Measurements from ENCODE around the gene PRKACG.
"Not testable (repeated sequence)": the region's sequence is repeated elsewhere in the genome, so short reads cannot be mapped to it uniquely, and the experiment has no call there.

PRKACG gene

DNA sequence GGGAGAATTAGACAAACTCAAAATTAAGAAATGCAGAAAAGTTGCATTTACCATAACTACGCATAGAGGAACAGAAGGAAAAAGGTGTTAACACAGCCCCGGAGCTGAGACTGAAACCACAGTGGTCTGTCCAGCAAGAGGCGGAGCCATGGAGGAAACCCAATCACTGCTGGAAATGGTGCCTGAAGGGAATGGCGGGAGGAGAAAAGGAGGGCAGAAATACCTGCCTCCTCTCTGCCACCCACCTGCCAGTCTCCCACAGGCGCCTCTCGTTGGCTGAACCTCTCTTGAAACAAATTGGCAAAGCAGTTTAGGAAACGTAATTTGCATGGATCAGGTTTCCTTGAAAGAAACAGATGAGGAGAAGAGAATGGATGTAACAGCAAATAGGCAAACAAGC, 9.7 kb upstream of the PRKACG start:
- no peak for DNase-seq (ENCODE audit: low read depth)

DNA sequence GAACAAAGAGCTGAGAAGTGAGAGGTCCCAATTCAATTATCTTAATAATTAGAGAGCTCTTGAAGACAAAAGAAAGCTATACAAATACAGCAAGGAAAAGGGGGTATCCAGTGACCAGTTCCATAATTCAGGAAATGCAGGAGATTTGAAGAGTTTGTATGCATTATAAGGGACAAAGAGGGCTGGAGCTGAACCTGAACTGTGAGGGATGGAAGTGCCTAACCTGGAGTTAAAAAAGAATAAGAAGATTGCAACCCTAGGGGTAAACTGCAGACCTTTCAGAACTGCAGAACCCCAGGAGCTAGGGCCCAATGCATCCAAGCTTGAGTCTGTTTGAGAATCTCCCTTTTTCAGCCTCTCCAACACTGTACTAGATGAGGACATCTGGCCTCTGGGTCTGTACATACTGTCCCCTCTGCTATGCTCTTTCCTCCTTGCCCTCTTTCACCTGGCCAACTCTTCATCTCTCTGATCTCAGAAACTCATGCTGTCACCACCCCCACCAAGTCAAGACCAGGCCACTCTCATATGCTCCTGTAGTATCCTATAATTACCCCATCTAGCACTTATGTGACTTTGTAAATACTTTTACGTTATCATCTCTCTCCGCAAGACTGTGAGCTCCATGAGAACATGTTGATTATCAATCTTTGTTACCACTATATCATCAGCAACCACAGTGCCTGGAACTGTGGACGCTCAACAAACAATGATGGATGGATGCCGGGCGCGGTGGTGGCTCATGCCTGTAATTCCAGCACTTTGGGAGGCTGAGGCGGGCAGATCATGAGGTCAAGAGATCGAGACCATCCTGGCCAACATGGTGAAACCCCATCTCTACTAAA, 6.6 kb upstream of the PRKACG start:
- no peak for DNase-seq (ENCODE audit: low read depth)

DNA sequence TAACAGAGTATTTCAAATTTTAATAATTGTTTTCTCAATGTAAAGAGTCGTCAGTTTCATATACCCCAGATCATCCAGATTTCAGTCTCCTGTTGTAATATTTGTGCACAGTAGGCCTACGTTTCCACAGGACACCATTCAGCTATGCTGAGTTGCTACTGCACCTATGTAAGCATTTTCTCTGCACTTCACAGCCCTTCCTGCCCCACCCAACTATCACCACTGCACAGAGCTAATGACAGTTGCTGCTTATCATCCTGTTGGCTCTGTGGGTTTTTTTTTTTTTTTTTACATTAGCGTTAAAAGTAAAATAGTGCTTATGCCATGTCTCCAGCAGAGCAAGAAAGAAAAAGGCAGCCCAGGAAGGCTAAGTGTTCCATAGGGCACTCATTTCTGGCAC, 5.9 kb upstream of the PRKACG start:
- DNase-seq (ENCODE audit: low read depth), result no peak

DNA sequence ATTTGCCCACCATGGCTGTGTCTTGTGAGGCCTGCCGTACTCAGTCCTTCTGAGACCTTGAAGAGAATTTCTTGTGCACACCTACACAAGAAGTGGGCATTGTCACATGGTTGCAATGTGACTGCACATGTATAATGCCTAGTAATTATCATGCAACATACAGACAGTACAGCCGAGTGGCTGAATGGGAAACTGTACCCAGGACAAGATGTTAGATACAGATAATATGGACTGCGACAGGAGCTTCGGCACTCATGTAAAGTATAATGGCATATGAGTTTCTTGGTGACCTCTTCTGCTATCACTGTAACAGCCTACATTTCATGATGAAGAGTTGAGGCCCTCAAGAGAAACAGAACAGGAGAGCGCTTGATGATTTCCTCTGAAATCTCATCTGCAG, 4.8 kb upstream of the PRKACG start:
- DNase-seq (ENCODE audit: low read depth), result no peak

DNA sequence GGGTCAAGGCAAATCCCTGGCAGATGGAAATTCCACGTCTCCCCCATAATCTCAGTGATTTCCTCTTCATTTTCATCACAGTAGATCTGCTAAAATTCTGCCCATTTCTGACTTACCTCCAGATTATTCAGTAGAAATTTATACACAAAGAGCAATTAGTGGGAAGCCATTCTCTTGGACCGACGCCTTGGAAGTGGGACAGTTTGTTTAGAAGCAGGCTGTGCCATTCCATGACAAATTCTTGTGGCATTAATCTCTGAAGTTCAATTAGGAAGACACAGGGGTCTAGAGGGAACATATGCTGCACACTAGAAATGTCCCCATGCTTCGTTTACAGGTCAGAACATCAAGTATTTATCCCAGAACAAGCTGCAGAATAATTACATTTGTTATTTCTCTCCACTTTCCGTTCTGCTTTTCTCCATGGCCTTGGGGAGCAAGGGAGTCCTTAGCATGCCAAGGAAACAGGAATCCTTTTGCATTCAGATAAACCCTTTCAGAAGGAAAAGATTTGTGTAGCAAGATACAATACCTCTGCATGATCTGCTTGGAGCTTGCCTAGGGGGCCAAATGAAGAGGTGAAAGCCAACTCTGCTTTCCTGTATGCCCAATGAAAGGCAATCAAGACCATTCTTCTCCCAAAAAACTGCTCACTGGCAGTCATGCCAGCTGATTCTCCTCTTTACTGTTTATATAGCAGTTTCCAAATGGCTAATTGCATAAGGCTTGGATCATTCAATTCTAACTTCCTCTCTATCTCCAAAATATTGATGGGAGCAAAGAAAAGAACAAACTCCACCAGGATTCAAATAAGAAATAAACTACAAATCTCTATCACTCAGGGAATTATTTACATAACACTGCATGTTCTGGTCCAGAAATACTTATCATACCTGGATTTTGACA, 2.5 kb upstream of the PRKACG start:
- no peak for DNase-seq (ENCODE audit: low read depth)

DNA sequence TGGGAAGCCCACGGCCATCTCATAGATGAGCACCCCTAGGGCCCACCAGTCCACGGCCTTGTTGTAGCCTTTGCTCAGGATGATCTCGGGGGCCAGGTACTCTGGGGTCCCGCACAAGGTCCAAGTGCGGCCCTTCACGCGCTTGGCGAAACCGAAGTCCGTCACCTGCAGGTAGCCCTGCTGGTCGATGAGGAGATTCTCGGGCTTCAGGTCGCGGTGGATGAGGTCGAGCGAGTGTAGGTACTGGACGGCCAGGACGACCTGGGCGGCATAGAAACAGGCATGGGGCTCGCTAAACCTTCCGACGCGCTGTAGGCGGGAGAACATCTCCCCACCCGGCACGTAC, 558 bp downstream of the PRKACG start:
- DNase-seq (ENCODE audit: low read depth), result no peak

DNA sequence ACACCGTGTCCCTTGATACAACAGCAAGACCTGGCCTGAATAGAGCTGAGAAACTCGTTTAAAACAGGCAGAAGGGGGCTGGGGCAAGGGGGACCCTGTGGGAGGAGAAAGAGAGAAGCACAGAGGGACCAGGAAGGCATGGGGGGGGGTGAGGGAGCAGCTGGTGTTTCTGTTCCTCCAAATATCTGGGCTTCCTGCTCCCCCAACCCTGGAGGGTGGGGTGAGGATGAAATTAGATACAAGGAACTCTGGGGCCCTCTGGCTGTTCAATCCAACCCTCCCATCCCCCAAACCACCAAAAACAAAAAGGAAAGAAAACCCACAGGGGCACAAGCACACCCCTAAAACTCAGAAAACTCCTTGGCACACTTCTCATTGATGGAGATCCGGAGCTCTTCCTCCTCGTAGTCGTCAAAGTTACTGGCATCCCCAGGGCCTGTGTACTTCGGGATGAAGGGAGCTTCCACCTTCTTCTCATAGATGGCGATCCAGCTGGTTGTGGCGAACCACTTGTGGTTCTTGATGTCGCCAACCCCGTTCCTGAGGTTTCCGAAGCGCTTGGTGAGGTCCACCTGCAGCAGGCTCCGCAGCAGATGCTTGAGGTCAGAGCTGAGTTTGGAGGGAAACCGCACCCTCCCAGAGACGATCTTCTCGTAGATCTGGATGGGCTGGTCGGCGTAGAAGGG, 1.1 kb downstream of the PRKACG start:
- DNase-seq (ENCODE audit: low read depth), result no peak

DNA sequence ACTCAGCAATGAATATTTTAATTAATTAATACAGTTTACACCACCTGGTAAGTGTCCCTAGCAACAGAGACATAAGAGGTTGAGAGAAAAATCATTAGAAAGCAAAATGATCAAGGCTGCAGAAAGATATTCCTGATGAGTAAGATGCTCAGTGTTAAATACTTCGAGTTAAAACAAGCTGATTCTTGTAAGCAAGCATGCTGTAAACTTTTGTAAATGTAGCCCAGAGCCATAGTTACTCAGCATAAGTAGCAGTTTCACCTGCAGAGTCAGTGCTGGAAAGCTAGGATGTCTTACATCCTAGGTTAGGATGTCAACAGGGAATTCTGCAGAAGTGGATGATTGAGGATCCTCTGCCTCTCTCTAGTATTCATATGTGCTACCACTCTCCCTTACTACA, 4.2 kb downstream of the PRKACG start:
- no peak for DNase-seq (ENCODE audit: low read depth)

DNA sequence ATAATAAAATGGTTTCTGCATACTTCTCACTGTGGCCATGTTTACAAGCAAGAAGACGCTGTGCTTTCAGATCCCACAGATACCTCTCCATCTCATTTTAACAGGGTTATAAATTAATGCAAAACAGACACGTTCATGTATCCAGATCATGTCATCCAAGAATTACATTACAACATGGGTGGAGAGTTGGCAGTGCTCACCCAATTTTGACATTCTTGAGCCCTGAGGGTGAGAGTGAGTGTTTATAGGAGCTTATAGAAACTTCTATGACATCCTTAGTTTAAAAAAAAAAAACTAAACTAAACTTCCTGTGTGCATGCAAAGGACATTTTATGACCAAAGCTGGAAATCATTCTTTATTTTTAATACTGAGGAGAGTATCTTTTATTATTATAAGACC, 9.1 kb downstream of the PRKACG start:
- DNase-seq (ENCODE audit: low read depth), result no peak

DNA sequence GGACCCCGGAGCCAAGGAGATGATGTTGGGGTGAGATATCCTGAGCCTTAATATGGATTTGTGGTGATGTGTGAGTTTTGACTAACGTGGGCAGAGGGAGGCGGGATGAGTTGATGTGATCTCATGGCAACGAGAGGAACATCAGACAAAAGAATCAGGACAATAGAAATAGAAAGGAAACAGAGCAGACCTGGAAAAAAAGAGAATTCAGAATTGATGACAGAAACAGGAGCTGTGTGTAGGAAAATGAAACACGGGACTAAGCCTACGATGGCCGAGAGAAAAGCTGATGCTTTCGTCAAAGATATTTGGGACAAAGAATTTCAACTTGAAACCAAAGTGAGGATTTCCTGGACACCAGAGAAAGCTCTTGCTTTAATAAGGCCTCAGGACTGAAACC, 10.9 kb downstream of the PRKACG start:
- no peak for DNase-seq (ENCODE audit: low read depth)

DNA sequence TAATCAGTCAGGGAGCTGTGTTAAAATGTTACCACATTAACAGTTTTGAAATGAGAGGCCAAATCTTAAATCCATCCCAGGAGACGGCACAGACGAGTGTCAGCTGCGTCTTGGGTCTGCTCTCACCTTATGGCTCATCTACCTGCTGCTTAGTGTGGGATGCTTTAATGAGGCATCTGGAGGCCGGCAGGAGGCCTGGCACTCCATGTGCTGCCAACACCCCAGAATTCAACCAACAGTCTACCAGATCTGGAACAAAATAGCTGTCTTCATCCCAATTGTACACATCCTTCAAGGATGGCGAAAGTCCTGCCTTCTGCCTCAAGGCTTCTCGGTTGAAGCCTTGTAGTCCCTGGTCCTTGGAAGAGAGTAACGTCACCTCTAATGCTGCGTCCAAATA, 12.0 kb downstream of the PRKACG start:
- DNase-seq (ENCODE audit: low read depth), result no peak

DNA sequence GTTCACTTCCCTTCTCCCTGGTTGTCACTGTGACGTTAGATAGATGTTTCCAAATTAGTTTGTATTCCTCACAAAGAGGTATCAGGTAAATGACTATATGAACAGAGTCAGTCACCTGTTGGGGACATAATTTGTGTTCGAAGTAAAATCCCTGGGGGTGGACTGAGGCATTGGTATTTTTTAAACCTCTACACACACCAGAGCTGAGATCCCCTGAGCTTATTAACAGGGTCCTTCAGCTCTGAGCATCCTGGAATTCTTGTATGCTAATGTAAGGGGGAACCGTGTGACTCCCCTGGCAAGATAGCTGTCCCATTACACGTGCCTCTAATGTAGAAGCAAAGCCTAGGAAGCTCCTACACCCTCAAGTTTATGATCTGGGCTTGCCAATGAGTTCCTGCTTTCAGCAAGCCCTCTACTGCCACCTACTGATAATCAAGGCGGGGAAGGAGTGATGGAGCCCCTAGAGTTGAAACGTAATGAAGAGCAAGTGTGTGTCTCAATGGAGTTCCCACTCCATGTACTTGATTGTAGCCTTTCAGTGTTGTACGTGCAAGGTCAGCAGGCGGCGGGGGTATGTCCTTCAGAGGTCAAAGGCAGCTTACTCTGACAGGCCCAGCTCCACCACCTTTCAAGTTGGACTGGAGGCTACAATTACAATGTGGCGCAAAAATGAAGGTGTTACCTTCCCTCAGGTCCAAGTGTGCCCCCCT, 14.4 kb downstream of the PRKACG start:
- no peak for DNase-seq (ENCODE audit: low read depth)

DNA sequence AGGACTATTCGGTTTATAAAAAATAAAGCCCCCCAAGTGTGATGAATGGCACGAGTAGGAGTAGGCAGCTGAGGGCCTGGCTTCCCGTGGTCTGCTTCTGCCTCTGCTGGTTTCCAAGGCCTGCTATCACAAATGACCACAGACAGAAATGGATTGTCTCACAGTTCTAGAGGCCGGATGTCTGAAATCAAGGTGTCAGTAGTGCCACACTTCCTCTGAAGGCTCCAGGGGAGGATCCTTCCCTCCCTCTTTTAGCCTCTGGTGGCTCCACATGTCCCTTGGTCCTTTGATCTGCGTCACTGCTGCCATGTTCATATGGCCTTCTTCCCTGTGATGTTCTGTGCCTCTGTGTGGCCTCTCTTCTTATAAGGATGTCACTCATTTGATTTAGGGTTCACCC, 15.1 kb downstream of the PRKACG start:
- no peak for DNase-seq (ENCODE audit: low read depth)

DNA sequence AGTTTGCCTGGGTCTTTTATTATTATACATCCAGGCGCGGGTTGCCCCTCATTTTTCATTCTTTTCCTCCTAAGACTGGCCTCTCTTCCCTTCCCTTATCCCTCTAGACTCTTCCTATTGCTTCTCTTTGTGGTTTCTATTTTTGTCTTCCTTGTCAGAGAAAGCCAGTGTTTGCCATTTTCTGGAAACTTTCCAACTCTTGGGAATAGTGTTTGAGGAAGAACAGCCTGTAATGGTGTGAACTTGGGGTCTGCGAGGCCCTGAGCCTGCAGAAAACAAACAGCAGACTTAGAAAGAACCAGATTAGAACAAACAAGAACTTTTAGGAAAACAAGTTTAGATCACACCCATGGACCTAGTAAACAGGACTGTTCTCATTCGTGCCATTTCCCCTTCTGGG, 15.5 kb downstream of the PRKACG start:
- DNase-seq (ENCODE audit: low read depth), result no peak

DNA sequence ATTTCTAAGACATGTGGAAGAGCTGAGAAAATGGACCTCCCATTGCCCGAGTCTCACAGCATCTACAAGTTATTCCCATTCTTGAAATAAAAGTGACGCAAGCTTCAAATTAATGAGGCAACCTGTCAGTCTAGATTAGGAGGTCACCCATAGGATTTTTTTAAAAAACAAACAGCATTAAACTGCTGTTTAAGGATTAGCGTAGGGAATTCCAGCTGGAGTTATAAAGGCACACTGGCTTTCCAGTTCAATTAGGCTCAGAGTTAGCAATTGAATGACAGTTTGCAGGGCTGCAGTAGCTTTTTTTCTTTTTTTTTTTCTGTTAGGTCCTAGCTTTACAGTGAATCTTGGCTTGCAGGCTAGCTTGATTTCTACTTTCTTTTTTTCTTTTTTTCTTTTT, 16.2 kb downstream of the PRKACG start:
- no peak for DNase-seq (ENCODE audit: low read depth)

DNA sequence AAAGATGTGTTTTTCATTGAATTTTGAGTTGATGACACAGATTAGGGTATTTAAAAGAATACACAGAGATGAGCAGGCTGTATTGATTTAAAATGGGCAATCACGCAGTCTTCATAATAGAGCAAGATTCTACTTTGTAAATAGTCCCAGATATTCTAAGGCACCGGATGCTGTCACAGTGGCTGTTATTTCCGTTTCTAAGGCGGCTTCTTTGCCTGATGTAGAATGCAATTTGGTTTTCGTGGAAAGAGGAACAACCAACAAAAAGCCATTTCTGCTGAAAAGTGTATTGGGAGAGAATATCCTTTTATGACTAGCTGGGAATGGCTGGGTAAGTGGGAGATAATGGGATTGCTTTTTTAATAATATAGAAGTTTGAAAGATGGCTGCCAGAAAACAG, 17.5 kb downstream of the PRKACG start:
- DNase-seq (ENCODE audit: low read depth), result no peak

DNA sequence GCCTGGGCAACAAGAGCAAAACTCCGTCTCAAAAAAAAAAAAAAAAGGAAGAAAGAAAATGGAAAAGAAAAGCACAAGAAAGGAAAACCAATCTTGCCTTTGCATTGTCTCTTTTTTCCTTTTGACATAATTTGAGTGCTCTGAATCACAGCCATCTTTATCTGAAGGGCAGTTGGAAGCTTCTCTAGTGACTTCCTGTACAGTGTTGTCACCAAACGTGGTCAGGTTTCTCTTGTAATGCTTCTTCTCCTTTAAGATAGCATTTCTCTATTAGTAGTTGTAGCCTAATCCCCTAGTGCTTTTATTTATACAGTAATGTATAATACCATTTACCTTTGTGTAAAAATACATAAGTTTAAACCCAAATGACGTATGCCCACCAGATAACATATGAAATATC, 18.1 kb downstream of the PRKACG start:
- no peak for DNase-seq (ENCODE audit: low read depth)

DNA sequence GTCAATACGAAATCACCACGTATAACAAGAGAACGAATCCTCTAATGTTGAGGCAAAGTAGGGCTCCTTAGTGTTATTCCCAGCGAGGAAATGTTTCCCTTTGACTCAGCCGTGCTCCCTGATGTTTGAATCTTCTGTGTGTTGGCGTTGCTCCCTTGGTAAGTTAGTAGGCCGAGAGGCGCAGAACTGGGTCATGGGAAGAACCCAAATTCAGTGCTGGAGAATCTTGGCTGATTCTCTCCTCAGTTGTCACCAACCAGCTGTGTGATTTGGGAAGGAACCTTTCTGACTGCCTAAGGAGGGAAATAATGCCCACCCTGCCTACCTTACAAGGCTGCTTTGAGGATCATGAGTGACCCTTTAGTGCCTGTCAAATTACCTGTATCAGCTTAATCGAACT, 22.5 kb downstream of the PRKACG start:
- no peak for DNase-seq (ENCODE audit: low read depth)

DNA sequence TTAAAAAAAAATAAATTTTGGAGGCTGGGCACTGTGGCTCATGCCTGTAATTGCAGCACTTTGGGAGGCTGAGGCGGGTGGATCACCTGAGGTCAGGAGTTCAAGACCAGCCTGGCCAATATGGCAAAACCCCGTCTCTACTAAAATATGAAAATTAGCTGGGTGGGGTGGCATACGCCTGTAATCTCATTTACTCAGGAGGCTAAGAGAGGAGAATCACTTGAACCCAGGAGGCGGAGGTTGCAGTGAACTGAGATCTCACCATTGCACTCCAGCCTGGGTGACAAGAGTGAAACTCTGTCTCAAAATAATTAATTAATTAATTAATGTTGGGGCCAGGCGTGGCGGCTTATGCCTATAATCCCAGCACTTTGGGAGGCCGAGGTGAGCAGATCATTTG, 27.0 kb downstream of the PRKACG start:
- DNase-seq (ENCODE audit: low read depth), result not testable (repeated sequence)

DNA sequence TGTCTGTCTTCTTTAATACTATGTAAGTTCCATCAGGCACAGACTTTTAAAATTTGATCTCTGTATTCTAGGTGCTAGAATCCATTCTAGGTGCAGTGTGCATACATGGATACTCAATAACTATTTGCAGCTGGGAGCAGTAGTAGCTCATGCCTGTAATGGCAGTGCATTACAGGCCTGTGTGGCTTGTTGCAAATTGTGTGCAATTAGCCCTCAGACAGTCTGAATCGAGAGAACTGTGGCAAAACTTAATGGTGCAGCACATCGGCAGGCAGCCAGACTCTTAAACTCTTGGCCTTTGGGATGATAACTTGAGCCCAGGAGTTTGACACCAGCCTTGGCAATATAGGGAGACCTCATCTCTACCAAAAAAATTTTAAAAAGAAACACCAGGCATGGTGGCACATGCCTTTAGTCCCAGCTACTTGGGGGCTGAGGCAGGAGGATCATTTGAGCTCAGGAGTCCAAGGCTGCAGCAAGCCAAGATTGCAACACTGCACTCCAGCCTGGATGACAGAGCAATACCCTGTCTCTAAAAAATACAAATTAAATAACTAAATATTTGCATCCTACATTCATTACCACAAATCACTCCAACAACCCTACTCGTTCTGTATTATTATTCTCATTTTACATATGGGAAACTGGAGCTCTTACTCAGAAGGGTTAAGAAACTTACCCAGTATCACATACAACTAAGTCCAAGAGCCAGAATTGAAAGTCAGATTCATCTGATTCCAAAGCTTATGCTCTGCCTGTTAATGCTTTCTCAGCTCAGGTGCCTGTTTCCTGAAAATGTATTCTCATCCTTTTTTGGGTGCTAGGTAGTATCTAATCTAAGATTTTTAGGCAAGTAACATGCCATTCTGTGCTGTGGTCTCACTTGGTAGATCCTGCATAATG, 30.1 kb downstream of the PRKACG start:
- no peak for DNase-seq (ENCODE audit: low read depth)

DNA sequence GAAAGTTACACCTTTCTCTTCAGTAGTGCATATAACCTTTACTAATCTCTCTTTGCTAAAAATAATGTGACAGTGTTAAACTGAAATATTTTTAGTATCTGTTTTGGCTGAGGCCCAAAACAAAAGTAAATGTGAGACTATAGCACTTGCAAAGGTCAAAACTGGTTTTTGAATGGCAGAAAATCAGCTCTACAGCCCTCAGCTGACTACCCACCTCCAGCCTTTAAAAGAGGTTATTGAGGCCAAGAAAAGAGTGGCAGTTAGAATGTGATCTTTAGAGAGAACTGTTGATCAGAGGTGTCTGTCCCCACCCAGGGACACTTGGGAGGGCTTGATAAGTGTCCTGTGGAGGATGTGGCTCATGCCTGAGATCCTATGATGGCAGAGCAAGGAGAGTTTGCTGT, 30.9 kb downstream of the PRKACG start:
- DNase-seq (ENCODE audit: low read depth), result no peak
